Small intestine (tissue), 7 donors: ENCODE data around the gene MYL9. TPM values are rescaled to one million over a fixed set of nuclear protein-coding genes. Genes with fewer than 3 reads are reported as not detected.
"Not testable (repeated sequence)": the region's sequence is repeated elsewhere in the genome, so short reads cannot be mapped to it uniquely, and the experiment has no call there.

Source experiments
- DNase-seq, 2 donors: peaks; one replicate each; pipeline versions ENCODE4 v3.0.0 to v3.0.0-alpha.2; 2013
- FAIRE-seq: peaks from 2 replicates; lab custom pipeline; 2012; peaks lifted over from hg19 to GRCh38; lab: Jason Lieb, UNC
- H3K27ac ChIP-seq, 3 donors: one replicate each; pipeline ENCODE4 v1.5.1; 2013; ENCODE audit warnings: low read length in 2 of 3, mild to moderate bottlenecking in 2 of 3, control low read depth in 1 of 3, inconsistent platforms in 1 of 3, low read depth in 1 of 3, moderate library complexity in 1 of 3
- H3K27me3 ChIP-seq, 3 donors: one replicate each; pipeline ENCODE4 v1.6.1; 2013; ENCODE audit warnings: low read length in 3 of 3, inconsistent platforms in 1 of 3; ENCODE audit not compliant: control insufficient read depth in 3 of 3, insufficient read depth in 3 of 3
- H3K36me3 ChIP-seq, 3 donors: one replicate each; pipeline ENCODE4 v1.6.1; 2013; ENCODE audit warnings: low read length in 3 of 3, inconsistent platforms in 1 of 3, low read depth in 1 of 3, mild to moderate bottlenecking in 1 of 3, moderate library complexity in 1 of 3; ENCODE audit not compliant: control insufficient read depth in 3 of 3, insufficient read depth in 2 of 3
- H3K4me1 ChIP-seq, 3 donors: one replicate each; pipeline ENCODE4 v1.6.1; 2013; ENCODE audit warnings: low read length in 2 of 3, inconsistent platforms in 1 of 3, low read depth in 1 of 3, mild to moderate bottlenecking in 1 of 3, moderate library complexity in 1 of 3; ENCODE audit not compliant: control insufficient read depth in 3 of 3, insufficient read depth in 2 of 3
- H3K4me3 ChIP-seq, 3 donors: one replicate each; pipeline ENCODE4 v1.5.1; 2013; ENCODE audit warnings: low read length in 3 of 3, control low read depth in 1 of 3, inconsistent platforms in 1 of 3, low read depth in 1 of 3, mild to moderate bottlenecking in 1 of 3, moderate library complexity in 1 of 3
- H3K9me3 ChIP-seq, 2 donors: one replicate each; pipeline ENCODE4 v1.6.1; 2013; ENCODE audit warnings: low read depth in 1 of 2, low read length in 1 of 2; ENCODE audit not compliant: control insufficient read depth in 2 of 2, insufficient read depth in 1 of 2
- WGBS, 3 donors: extraction: QIAGEN DNeasy Blood & Tissue Kit; methylation state at CpG; one replicate each; pipeline ENCODE4 v1.1.7; 2013; 5-methylcytosine and 5-hydroxymethylcytosine counted together
- polyA plus RNA-seq, 4 donors: library from polyadenylated mRNA; stranded (reverse) in 3 of 4; unstranded in 1 of 4; fragments of 200-250 nt in 3 of 4; fragments of 120-200 nt in 1 of 4; gene quantifications; one replicate each; pipeline versions ENCODE4 v1.2.1 to v1.2.3, GENCODE V29; 2013
- donor health status: healthy with polysubstance abuse.
- donor health status: control.
- donor health status: control.
- donor health status: Bipolar disorder and iron deficiency.
- donor health status: healthy.

Gene MYL9
- polyA plus RNA-seq, 4 donors: 7.4 to 279 (median 62.9) TPM

DNA sequence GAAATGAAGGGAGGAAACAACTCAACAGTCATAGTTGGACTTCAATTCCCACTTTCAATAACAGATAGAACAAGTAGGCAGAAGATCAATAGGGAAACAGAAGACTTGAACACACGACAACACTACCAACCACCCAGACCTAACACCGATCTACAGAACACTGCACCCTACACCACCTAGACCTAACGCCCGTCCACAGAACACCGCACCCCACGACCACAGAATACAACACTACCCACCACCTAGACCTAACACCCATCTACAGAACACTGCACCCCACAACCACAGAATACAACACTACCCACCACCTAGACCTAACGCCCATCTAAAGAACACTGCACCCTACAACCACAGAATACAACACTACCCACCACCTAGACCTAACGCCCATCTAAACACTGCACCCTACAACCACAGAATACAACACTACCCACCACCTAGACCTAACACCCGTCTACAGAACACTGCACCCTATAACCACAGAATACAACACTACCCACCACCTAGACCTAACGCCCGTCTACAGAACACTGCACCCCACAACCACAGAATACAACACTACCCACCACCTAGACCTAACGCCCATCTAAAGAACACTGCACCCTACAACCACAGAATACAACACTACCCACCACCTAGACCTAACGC lies 22.9 kb downstream of the MYL9 start:
- not testable (repeated sequence) for H3K27me3 ChIP-seq, DNase-seq, FAIRE-seq, H3K36me3 ChIP-seq, H3K4me3 ChIP-seq
- peaks cover 0 to 23% of the 10 kb centered on the region in 2 donors for H3K9me3 ChIP-seq
- 86 to 90% (median 89%) methylated on average over 12 to 13 of the region's 13 CpGs for WGBS, 3 donors
- H3K27ac ChIP-seq: peak overlapping the region in 1 of 3 donors; percentile 46
- H3K4me1 ChIP-seq: peaks cover 0 to 15% (median 0%) of the 10 kb centered on the region in 3 donors

GRCh38 chr20:36564726-36565121 lies 23.4 kb downstream of the MYL9 start:
- not testable (repeated sequence) for FAIRE-seq, H3K27me3 ChIP-seq, H3K4me3 ChIP-seq, H3K36me3 ChIP-seq, H3K27ac ChIP-seq, DNase-seq
- peaks cover 0 to 15% (median 0%) of the 10 kb centered on the region in 3 donors for H3K4me1 ChIP-seq
- WGBS, 3 donors: 75 to 92% (median 84%) methylated on average over 6 of the region's 6 CpGs
- peaks cover 0 to 23% of the 10 kb centered on the region in 2 donors for H3K9me3 ChIP-seq

- Histone ChIP-seq H3K36me3 (peaks cover 0 to 6% (median 0%) of the 10 kb centered on the region in 3 donors), H3K4me3 (no peak overlapping the region), H3K27me3 (no peaks in the 10 kb centered on the region), H3K9me3 (peaks cover 0 to 23% of the 10 kb centered on the region in 2 donors), H3K27ac (no peak overlapping the region), H3K4me1 (peaks cover 0 to 15% (median 0%) of the 10 kb centered on the region in 3 donors)
- DNase-seq: no peak
- no peak for FAIRE-seq
- WGBS, 3 donors: 95 to 97% (median 95%) methylated on average over 3 of the region's 3 CpGs
Observed at GRCh38 chr20:36565520-36565919, 24.2 kb downstream of the MYL9 start.

GRCh38 chr20:36569847-36570429 lies 28.6 kb downstream of the MYL9 start:
- no peak for DNase-seq
- Histone ChIP-seq H3K27ac (no peak overlapping the region), H3K36me3 (no peaks in the 10 kb centered on the region), H3K4me3 (no peak overlapping the region), H3K4me1 (peaks cover 0 to 20% (median 0%) of the 10 kb centered on the region in 3 donors), H3K9me3 (peaks cover 0 to 8% of the 10 kb centered on the region in 2 donors), H3K27me3 (no peaks in the 10 kb centered on the region)
- 77 to 79% (median 78%) methylated on average over 7 of the region's 7 CpGs for WGBS, 3 donors
- FAIRE-seq: no peak

DNA sequence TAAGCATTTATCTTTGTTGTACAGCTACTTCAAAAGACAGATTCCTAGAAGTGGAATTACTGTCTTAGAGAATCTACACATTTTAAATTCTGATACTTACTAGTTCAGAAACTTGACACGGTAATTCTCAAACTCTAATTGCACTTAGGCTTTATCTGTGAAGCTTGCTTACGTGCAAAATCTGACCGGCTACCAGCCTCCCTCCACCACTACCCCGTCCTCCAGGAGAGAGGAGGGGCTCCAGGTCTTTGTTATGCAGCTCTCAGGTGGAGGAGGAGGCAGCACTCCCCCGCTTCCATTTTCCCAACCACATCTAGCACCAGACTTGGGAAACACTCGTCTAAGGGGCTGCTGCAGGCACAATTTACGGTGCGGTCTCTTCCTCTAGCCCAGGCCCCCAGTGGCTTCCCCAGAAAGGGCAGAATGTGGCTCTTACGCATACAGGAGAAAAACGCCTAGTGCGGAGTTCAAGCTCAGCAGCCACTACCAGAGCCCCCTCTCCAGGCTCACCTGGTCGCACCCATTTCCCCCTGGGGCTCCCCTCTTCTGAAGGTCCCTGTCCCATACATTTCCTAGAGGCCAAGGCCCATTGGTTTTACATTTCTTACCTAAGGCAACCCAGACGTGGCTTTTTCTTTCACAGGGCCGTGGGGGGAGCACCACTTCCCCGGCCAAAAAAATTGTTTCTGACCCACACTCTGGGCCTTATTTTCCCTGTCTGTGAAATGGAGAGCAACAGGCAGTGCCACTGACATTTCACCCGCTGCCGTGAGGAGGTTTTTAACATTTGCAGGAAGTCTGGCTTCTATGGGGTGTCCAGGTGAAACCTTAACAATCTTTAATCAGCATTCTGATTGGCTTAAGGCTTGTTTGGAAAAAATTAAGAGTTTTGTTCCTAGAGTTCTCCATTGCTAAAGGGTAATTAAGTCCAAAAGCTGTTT lies 30.5 kb downstream of the MYL9 start:
- FAIRE-seq: no peak
- 64 to 70% (median 67%) methylated on average over 17 of the region's 17 CpGs for WGBS, 3 donors

GRCh38 chr20:36572701-36573102 lies 31.4 kb downstream of the MYL9 start:
- whole genome bisulfite sequencing, 3 donors: 12 to 14% (median 13%) methylated on average over 20 of the region's 20 CpGs
- Histone ChIP-seq H3K9me3 (no peaks in the 10 kb centered on the region), H3K4me3 (peak overlapping the region in 2 of 3 donors; percentile 52 to 82), H3K36me3 (peaks cover 0 to 7% (median 0%) of the 10 kb centered on the region in 3 donors), H3K27ac (peak overlapping the region; percentile 27 to 95 (median 91)), H3K27me3 (no peaks in the 10 kb centered on the region), H3K4me1 (peaks cover 0 to 35% (median 5%) of the 10 kb centered on the region in 3 donors)
- DNase-seq: peak; percentile 57 to 78
- FAIRE-seq: no peak

More for the DNA sequence above, 30.5 kb downstream of the MYL9 start:
- H3K27me3 ChIP-seq: no peaks in the 10 kb centered on the region
- H3K9me3 ChIP-seq: no peaks in the 10 kb centered on the region
- H3K4me3 ChIP-seq: peak overlapping the region in 1 of 3 donors; percentile 52
- peaks cover 0 to 34% (median 5%) of the 10 kb centered on the region in 3 donors for H3K4me1 ChIP-seq
- DNase-seq: peak in 1 of 2 donors; percentile 61
- peaks cover 0 to 6% (median 0%) of the 10 kb centered on the region in 3 donors for H3K36me3 ChIP-seq
- peak overlapping the region in 2 of 3 donors; percentile 91 to 95 for H3K27ac ChIP-seq

GRCh38 chr20:36573103-36573797 lies 31.9 kb downstream of the MYL9 start, which contains the start of gene TGIF2:
TGIF2 (plus strand) TSS chr20:36573597; CDS start chr20:36578775, 5,178 bp downstream.
- WGBS, 3 donors: 2 to 6% (median 4%) methylated on average over 46 to 80 of the region's 80 CpGs
- Histone ChIP-seq H3K27me3 (no peaks in the 10 kb centered on the region), H3K9me3 (no peaks in the 10 kb centered on the region), H3K36me3 (peaks cover 0 to 11% (median 0%) of the 10 kb centered on the region in 3 donors), H3K27ac (peak within 1 kb of the TSS; percentile 89 to 99 (median 91)), H3K4me1 (peaks cover 0 to 41% (median 5%) of the 10 kb centered on the region in 3 donors), H3K4me3 (peak within 1 kb of the TSS; percentile 82 to 97 (median 82))
- peak; percentile 52 to 96 for DNase-seq
- no peak for FAIRE-seq
